HG02981 (cell line): ENCODE measurements around the gene CAV1.
"Not testable (repeated sequence)": the region's sequence is repeated elsewhere in the genome, so short reads cannot be mapped to it uniquely, and the experiment has no call there.

Source experiments
- ATAC-seq: cut with Tn5 transposase; IDR thresholded peaks from one replicate; pipeline ENCODE4 v1.9.1; 2021; ENCODE audit warnings: mild to moderate bottlenecking, moderate library complexity; ENCODE audit not compliant: unreplicated experiment

CAV1 gene

GRCh38 chr7:116524609-116525297 is at the start of gene CAV1:
CAV1 (plus strand) TSS chr7:116525036; CDS start chr7:116525063, 27 bp downstream.
- no peak for ATAC-seq

GRCh38 chr7:116477625-116478024 is 47.2 kb upstream of the CAV1 start:
- no peak for ATAC-seq

- no peak for ATAC-seq
Measured at GRCh38 chr7:116478834-116479233, 46.0 kb upstream of the CAV1 start.

- ATAC-seq: no peak
Measured at GRCh38 chr7:116483271-116483942, 41.4 kb upstream of the CAV1 start.

GRCh38 chr7:116484389-116484788 is 40.4 kb upstream of the CAV1 start:
- ATAC-seq: not testable (repeated sequence)

- no peak for ATAC-seq
Measured at GRCh38 chr7:116487907-116488521, 36.8 kb upstream of the CAV1 start.

GRCh38 chr7:116490351-116490750 is 34.5 kb upstream of the CAV1 start:
- no peak for ATAC-seq

GRCh38 chr7:116491887-116492653 is 32.8 kb upstream of the CAV1 start:
- ATAC-seq: no peak

- ATAC-seq: no peak
Measured at GRCh38 chr7:116492654-116493109, 32.2 kb upstream of the CAV1 start.

GRCh38 chr7:116493449-116493848 is 31.4 kb upstream of the CAV1 start:
- ATAC-seq: no peak

GRCh38 chr7:116494472-116494871 is 30.4 kb upstream of the CAV1 start:
- ATAC-seq: no peak

GRCh38 chr7:116495736-116496135 is 29.1 kb upstream of the CAV1 start:
- no peak for ATAC-seq

GRCh38 chr7:116496653-116497052 is 28.2 kb upstream of the CAV1 start:
- ATAC-seq: no peak

GRCh38 chr7:116497708-116498107 is 27.1 kb upstream of the CAV1 start:
- no peak for ATAC-seq

- no peak for ATAC-seq
Measured at GRCh38 chr7:116499168-116500077, 25.4 kb upstream of the CAV1 start, which contains the start of gene CAV2. CAV2 (plus strand) TSS chr7:116499738; CDS start chr7:116499782, 44 bp downstream.

GRCh38 chr7:116500078-116500853 is 24.6 kb upstream of the CAV1 start:
- peak; percentile 63 for ATAC-seq

- no peak for ATAC-seq
Measured at GRCh38 chr7:116501425-116502167, 23.2 kb upstream of the CAV1 start.

GRCh38 chr7:116502201-116503096 is 22.4 kb upstream of the CAV1 start:
- no peak for ATAC-seq
